BJ (cell line): ENCODE measurements around the gene DNAAF3. TPM values are rescaled to one million over a fixed set of nuclear protein-coding genes. Genes with fewer than 3 reads are reported as not detected.
A peak's percentile ranks its signal among the peaks of the same experiment; 100 is the strongest.

Experiments used
- CTCF ChIA-PET: fragments of 350-600 bp; formaldehyde crosslinking; extraction: SDS; loops from one replicate; lab custom pipeline; 2021; ENCODE audit warnings: antibody characterized with exemption, inconsistent platforms; lab: Yijun Ruan, JAX
- POLR2A ChIA-PET: fragments of 300-600 bp; sonication (Branson Sonifier 250); formaldehyde crosslinking; extraction: SDS; loops from one replicate; lab custom pipeline; 2021; ENCODE audit warnings: antibody characterized with exemption; lab: Charles Lee
- DNase-seq: peaks from one replicate; pipeline ENCODE4 v3.0.0-alpha.2; 2011; ENCODE audit warnings: low read depth
- H3K27me3 ChIP-seq: 2 replicates; pipeline ENCODE4 v1.6.0; 2011; ENCODE audit warnings: low read length; ENCODE audit not compliant: control insufficient read depth, insufficient read depth
- H3K36me3 ChIP-seq: 2 replicates; pipeline ENCODE4 v1.5.1; 2011; ENCODE audit warnings: low read length; ENCODE audit not compliant: control insufficient read depth, insufficient read depth
- H3K4me3 ChIP-seq: 2 replicates; pipeline ENCODE4 v1.5.1; 2011; ENCODE audit warnings: low read depth, mild to moderate bottlenecking, control low read depth, low read length
- polyA plus RNA-seq: library from polyadenylated mRNA; depleted of rRNA; stranded (reverse); fragments of >200 nt; gene quantifications from 2 replicates; pipeline ENCODE4 v1.2.3, GENCODE V29; 2011
- TF ChIP-seq, protein P1 (sequence below): IDR thresholded peaks from 2 replicates; pipeline ENCODE4 v1.5.1; 2011; ENCODE audit warnings: low read depth, mild to moderate bottlenecking, control low read depth, inconsistent platforms, low read length, moderate library complexity; ENCODE audit not compliant: insufficient read depth

Gene DNAAF3
- polyA plus RNA-seq, 1 experiment, result 0.39 TPM

DNA sequence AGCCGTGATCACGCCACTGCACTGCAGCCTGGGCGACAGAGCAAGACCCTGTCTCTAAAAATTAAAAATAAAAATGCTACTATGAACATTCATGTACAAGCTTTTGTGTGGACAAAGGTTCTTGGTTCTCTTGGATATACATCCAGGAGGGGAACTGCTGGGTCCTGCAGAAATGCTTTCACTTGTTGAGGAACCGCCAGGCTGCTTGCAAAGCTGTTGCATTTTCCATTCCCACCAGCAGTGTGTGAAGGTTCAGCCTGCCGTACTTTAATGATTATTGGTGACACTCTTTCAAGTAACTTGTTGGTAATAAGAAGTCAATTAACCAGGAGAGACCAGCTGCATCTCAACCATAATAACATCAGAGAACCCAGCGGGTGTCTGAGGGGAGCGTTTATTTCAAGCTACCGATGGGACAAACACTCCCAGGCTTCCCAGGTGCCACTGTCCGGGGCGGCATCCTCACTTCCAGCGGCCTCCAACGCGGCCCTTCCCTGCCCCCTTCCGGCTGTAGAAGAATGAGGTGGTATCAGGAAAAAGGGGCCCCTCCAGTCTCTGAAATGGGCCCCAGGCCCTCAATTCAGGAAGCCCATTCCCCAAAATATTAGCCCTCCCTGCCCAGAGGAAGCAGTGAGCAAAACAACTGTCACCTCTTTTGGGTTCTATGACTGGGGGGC is 33.8 kb downstream of the DNAAF3 start:
- Histone ChIP-seq H3K36me3 (no peaks in the 10 kb centered on the region), H3K4me3 (no peak overlapping the region), H3K27me3 (peaks cover 8% of the 10 kb centered on the region)
- POLR2A ChIA-PET, result no interaction called here
- CTCF ChIA-PET, result interaction anchor here (0.9 to 1.9 kb wide), 7 partner anchors 9 to 371 kb away, joined by 3 to 5 read pairs (median 4); partner anchors contain the start of genes DNAAF3 and PPP1R12C
- no peak for DNase-seq
- TF ChIP-seq, protein P1, sequence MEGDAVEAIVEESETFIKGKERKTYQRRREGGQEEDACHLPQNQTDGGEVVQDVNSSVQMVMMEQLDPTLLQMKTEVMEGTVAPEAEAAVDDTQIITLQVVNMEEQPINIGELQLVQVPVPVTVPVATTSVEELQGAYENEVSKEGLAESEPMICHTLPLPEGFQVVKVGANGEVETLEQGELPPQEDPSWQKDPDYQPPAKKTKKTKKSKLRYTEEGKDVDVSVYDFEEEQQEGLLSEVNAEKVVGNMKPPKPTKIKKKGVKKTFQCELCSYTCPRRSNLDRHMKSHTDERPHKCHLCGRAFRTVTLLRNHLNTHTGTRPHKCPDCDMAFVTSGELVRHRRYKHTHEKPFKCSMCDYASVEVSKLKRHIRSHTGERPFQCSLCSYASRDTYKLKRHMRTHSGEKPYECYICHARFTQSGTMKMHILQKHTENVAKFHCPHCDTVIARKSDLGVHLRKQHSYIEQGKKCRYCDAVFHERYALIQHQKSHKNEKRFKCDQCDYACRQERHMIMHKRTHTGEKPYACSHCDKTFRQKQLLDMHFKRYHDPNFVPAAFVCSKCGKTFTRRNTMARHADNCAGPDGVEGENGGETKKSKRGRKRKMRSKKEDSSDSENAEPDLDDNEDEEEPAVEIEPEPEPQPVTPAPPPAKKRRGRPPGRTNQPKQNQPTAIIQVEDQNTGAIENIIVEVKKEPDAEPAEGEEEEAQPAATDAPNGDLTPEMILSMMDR, result peak; percentile 36

DNA sequence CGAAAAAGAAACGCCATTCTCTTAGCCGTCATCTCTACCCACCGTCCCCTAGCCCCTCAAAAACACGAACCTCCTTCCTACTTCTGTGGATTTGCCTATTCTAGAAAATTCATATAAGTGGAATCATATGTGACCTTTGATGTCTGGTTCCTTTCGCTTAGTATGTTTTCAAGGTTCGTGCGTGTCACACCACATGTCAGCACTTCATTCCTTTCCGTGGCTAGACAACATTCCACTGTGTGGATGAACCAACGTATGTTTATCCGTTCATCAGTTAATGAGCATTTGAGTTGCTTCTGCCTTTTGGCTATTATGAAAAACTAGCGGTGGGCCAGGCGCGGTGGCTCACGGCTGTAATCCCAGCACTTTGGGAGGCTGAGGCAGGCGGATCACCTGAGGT is 35.0 kb downstream of the DNAAF3 start:
- POLR2A ChIA-PET, result no interaction called here

DNA sequence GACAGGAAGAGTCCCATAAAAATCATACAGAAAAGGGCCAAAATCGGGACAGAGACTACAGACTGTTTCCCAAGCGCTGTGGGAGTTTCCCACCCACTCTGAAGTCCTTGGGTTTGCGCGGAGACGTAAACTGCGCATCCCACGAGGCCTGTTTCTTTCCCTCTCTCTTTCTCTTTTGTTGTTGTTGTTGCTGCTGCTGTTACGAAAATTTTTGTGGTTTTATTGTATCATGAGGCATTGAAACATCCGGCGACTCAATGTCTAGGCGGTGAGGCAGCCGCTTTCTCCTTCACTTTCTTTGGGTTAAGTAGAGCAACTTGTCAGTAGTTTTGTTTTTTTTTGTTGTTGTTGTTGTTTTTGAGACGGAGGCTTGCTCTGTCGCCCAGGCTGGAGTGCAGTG is 47.4 kb downstream of the DNAAF3 start:
- TF ChIP-seq, protein P1, result no peak
- CTCF ChIA-PET, result interaction anchor here (1.6 to 2.1 kb wide), 2 partner anchors 13 to 22 kb away, joined by 3 to 12 read pairs; no protein-coding TSS in a partner anchor

More for the DNA sequence above, 35.0 kb downstream of the DNAAF3 start:
- no peak for DNase-seq
- Histone ChIP-seq H3K4me3 (no peak overlapping the region), H3K27me3 (peaks cover 10% of the 10 kb centered on the region), H3K36me3 (no peaks in the 10 kb centered on the region)
- CTCF ChIA-PET, result interaction anchor here (1.3 to 1.9 kb wide), 2 partner anchors 13 to 34 kb away, joined by 3 to 4 read pairs; partner anchors contain the start of genes DNAAF3 and PPP1R12C
- TF ChIP-seq, protein P1, result no peak

DNA sequence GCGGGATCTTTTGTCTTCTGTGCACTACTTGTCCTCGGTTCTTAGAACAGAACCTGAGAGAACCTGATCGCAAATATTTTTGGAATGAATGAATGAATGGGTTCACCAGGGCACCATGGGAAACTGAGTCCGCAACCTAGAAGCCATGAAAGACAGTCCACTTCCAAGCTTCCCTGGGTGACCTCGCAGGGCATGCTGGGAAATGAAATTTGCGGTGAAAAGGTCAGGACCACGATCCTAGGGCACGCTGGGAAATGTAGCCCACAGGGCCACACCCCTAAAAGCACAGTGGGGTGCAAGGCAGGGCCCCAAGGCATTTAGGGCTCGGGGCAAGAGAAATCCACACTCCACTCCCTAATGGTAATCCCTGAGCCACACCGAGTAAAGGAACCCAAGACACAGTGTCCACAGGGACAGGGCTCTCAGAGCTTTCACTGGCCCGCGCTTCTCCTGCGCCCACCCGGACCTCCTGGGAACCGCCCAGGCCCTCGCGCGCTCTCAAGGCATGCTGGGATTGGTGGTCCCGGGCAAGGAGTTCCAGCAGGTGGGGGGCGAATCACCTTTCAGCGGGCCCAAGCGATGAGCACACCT is 47.9 kb downstream of the DNAAF3 start:
- ChIA-PET CTCF (interaction anchor here (1.0 to 2.1 kb wide), 3 partner anchors 14 to 299 kb away, joined by 3 to 12 read pairs (median 3); no protein-coding TSS in a partner anchor), POLR2A (no interaction called here)
- Histone ChIP-seq H3K4me3 (peak overlapping the region; percentile 97), H3K27me3 (no peaks in the 10 kb centered on the region; the same call in 1 of the 2 replicates), H3K36me3 (peaks cover 1% of the 10 kb centered on the region)
- DNase-seq, result no peak
- TF ChIP-seq, protein P1, result no peak

More for the DNA sequence above, 47.4 kb downstream of the DNAAF3 start:
- Histone ChIP-seq H3K27me3 (no peaks in the 10 kb centered on the region; the same call in 1 of the 2 replicates), H3K4me3 (no peak overlapping the region), H3K36me3 (peaks cover 1% of the 10 kb centered on the region)
- POLR2A ChIA-PET, result no interaction called here
- DNase-seq, result no peak
